ENCODE measurements around the gene GLYATL3.

Gene GLYATL3

GRCh38 chr6:49548613-49549304 is 49.0 kb downstream of the GLYATL3 start:
- DNase-seq (ENCODE audit: low read depth) = no peak

GRCh38 chr6:49549691-49550491 is 50.2 kb downstream of the GLYATL3 start:
- DNase-seq (ENCODE audit: low read depth) = no peak

- no peak for DNase-seq (ENCODE audit: low read depth)
Measured at GRCh38 chr6:49550492-49551077, 50.9 kb downstream of the GLYATL3 start, which contains the start of gene C6orf141. C6orf141 (plus strand) TSS chr6:49550668; CDS start chr6:49550793, 125 bp downstream.

DNA sequence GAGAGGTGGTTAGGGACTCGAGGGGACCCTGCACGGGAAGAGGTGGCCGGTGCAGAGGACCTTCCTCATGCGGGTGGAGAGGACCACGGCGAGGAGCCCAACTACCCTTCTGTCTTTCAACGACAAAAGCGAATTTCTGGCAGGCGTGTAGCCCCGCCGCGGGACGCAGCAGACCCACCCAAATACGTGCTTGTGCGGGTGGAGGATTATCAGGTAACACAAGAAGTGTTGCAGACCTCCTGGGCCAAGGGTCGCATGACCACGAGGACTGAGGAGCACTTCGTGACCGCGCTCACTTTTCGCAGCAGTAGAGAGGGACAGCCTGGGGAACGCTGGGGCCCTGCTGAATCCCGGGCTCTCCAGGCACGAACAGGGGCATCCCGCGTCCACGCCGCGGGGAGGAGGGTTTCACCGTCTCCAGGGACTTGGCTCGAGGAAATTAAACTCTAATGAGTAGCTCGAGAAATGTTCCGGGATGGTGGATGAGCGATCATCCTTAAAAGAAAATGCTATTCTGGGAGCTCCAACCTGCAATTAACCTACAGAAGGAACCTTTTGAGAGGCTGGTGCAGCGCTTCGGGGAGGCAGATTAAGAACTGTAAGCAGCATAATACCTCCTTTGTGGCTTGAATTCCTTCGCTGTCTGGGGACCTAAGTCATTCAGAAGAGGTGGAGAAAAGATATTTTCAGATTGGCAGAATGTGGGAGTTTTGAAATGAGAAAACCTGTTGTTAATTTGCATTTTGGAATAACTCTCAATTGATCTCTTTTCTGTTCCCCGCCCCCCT is 51.5 kb downstream of the GLYATL3 start:
- DNase-seq (ENCODE audit: low read depth) = no peak

GRCh38 chr6:49551866-49552129 is 52.1 kb downstream of the GLYATL3 start:
- no peak for DNase-seq (ENCODE audit: low read depth)

GRCh38 chr6:49552596-49552995 is 52.9 kb downstream of the GLYATL3 start:
- DNase-seq (ENCODE audit: low read depth) = no peak

- DNase-seq (ENCODE audit: low read depth) = no peak
Measured at GRCh38 chr6:49553384-49553783, 53.7 kb downstream of the GLYATL3 start.

DNA sequence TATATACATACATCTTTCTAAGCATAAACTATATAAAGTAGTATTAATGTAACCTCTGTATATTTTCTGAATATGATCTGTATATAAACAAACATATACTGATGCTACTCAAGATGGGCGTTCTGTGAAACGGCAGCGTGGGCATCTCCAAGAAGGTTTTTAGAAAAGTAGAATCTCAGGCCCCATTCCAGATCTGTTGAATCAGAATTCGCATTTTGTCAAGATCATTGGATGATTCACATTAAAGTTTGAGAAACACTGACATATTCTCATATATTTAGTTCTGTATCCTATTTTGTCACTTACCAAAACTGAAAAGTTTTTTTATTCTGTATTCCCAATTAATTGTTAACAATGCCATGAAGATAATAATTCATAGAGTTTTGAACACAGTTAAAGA is 56.2 kb downstream of the GLYATL3 start:
- no peak for DNase-seq (ENCODE audit: low read depth)

DNA sequence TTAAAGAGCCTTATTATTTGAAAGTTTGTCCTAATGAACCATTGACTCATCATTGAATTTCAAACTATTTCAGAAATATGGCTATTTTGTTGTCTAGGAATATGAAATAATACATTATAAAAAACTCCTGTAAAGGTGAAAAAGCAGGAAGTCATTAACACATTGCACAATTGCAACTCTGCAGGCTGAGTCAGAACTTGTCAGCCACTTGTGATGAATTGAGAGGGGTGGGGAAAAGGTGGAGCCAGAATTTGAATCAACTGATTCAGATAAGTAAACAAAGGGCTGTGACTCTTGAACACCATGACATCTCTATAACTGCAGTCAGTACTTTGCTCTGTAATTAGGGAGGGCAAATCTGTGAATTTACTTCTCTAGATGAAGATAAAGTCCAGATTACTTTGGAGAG is 56.7 kb downstream of the GLYATL3 start:
- no peak for DNase-seq (ENCODE audit: low read depth)

- no peak for DNase-seq (ENCODE audit: low read depth)
Measured at GRCh38 chr6:49557177-49557576, 57.5 kb downstream of the GLYATL3 start.

DNA sequence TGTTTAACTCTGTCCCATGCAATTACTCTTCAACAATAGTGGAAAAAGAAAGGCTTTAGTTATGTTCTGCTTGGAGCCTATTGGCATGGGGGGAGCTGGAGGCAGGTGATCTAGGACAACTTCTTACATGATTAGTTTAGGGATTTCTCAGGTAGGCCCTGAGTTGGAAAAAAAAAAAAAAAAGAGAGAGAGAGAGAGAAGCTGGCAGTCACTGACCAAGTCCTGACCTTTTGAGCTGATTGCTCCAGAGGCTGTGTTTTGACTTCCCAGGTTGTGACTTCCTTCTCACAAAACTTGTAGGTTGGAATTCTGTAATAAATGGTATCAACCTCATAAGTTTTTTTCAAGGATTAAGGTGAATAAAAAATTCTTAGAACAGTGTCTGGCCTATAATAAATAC is 58.5 kb downstream of the GLYATL3 start:
- no peak for DNase-seq (ENCODE audit: low read depth)

DNA sequence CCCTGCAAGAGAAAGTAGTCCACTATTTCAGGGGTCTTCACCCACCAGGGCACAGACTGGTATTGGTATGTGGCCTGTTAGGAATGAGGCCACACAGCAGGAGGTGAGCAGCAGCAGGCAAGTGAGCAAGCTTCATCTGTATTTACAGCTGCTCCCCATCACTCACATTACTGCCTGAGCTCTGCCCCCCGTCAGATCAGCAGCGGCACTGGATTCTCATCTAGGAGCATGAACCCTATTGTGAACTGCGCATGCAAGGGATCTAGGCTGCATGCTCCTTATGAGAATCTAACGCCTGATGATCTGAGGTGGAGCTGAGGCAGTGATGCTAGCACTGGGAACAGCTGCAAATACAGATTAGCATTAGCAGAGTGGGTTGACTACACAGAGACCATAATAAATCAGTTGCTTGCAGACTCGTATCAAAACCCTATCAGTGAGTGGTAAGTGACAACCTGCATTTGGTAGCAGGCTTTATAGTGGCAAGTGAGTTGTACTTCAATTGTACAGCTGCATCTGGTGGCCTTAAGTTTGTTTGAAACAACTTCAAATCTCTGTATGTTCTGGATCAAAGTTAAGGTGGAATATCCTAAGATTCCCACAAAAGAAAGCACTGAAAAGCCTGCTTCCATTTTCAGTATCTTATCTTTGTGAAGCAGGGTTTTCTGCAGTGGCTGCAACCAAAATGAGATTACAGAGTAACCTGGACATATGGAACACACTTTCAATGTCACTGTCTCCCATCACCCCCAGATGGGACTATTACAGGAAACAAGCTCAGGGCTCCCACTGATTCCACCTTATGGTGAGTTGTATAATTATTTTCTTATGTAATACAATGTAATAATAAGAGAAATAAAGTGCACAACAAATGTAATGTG is 63.5 kb downstream of the GLYATL3 start:
- DNase-seq (ENCODE audit: low read depth) = no peak

- no peak for DNase-seq (ENCODE audit: low read depth)
Measured at GRCh38 chr6:49564552-49564951, 64.8 kb downstream of the GLYATL3 start.

DNA sequence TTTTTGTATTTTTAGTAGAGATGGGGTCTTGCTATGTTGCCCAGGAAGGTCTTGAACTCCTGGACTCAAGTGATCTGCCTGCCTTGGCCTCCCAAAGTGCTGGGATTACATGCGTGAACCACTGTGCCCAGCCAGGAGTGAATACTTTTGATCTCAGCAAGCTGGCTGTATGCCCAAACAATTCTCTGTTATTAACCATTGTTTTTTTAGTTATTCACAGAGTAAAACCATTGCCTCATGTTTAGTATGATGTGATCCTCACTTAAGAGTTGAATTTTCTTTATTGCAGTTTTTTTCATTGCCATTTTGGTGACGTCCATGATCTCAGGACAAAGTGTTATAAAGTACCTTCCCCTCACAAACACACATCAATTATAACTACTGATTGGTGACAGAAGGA is 65.5 kb downstream of the GLYATL3 start:
- no peak for DNase-seq (ENCODE audit: low read depth)

DNA sequence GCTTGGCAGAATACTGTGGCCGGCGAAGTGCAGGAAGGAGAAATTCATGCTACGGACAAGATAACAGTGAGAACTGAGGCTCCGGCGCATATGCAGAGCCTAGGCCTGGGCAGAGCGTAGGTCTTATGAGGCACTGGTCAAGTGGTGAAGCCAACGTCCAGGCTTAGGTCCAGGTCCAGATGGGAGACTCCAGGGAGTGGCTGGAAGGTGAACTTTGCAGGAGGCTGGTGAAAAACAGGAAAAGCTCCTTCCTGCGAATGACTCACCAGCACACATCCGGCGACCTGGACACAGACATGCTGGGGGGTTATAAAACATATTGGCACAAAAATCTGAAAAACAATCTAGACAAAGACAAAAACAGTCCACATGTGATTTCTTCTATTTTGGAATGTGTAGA is 66.1 kb downstream of the GLYATL3 start:
- DNase-seq (ENCODE audit: low read depth) = no peak

- DNase-seq (ENCODE audit: low read depth) = no peak
Measured at GRCh38 chr6:49570474-49571079, 70.9 kb downstream of the GLYATL3 start.

DNA sequence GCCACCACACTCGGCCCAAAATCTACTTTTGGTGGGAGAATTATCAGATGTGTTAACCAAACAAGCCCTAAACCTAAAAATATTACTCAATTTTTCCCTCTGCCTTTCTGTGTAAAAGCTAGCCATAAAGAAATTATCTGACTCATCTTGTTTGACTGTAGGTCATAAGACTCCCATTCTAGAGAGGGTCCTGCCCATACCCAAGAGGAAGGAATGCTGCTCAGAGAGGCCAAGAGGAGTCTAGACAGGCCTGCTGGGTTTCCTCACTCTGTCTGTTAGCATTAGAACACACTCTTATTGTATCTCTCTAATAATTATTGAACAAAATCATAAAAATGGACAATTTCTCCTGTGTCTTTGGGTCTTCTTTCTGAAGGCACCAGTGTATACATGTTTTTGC is 76.9 kb downstream of the GLYATL3 start:
- DNase-seq (ENCODE audit: low read depth) = no peak
